Trophoblast cell (in vitro differentiated cells and primary cell): ENCODE results near the gene KLF16.

Source experiments
- DNase-seq, 2 donors: peaks; one replicate each; pipeline ENCODE4 v3.0.0-alpha.2; 2016
- H2AFZ ChIP-seq: 2 replicates; pipeline ENCODE4 v1.6.1; 2013; ENCODE audit warnings: low read length, moderate library complexity, mild to moderate bottlenecking; ENCODE audit not compliant: insufficient read depth, poor library complexity
- H2AK5ac ChIP-seq: 2 replicates; pipeline ENCODE4 v1.6.1; 2013; ENCODE audit warnings: mild to moderate bottlenecking, low read length
- H2BK120ac ChIP-seq: 2 replicates; pipeline ENCODE4 v1.6.1; 2013; ENCODE audit warnings: low read length, mild to moderate bottlenecking, moderate library complexity; ENCODE audit not compliant: insufficient read depth, poor library complexity
- H2BK12ac ChIP-seq: 2 replicates; pipeline ENCODE4 v1.6.1; 2013; ENCODE audit warnings: mild to moderate bottlenecking, low read length, moderate library complexity
- H2BK5ac ChIP-seq: 2 replicates; pipeline ENCODE4 v1.6.1; 2013; ENCODE audit warnings: low read length, low read depth, moderate library complexity, mild to moderate bottlenecking; ENCODE audit not compliant: poor library complexity
- H3K14ac ChIP-seq: 2 replicates; pipeline ENCODE4 v1.6.1; 2013; ENCODE audit warnings: mild to moderate bottlenecking, low read length
- H3K18ac ChIP-seq: 2 replicates; pipeline ENCODE4 v1.6.1; 2013; ENCODE audit warnings: mild to moderate bottlenecking, low read length
- H3K23ac ChIP-seq: 2 replicates; pipeline ENCODE4 v1.6.1; 2013; ENCODE audit warnings: low read length
- H3K27ac ChIP-seq: 2 replicates; pipeline ENCODE4 v1.5.1; 2013; ENCODE audit warnings: low read depth, mild to moderate bottlenecking, inconsistent platforms, low read length, moderate library complexity
- H3K27me3 ChIP-seq: 2 replicates; pipeline ENCODE4 v1.6.1; 2013; ENCODE audit warnings: inconsistent platforms, mild to moderate bottlenecking, low read length, moderate library complexity; ENCODE audit not compliant: insufficient read depth
- H3K36me3 ChIP-seq, 2 experiments: 1 replicate in 1 of 2; 2 replicates in 1 of 2; pipeline ENCODE4 v1.6.1; 2013; ENCODE audit warnings: low read length in 2 of 2, mild to moderate bottlenecking in 2 of 2, moderate library complexity in 1 of 2; ENCODE audit not compliant: insufficient read depth in 2 of 2, control insufficient read depth in 1 of 2
- H3K4ac ChIP-seq: 2 replicates; pipeline ENCODE4 v1.6.1; 2013; ENCODE audit warnings: low read depth, mild to moderate bottlenecking, low read length, moderate library complexity
- H3K4me1 ChIP-seq, 2 experiments: 1 replicate in 1 of 2; 2 replicates in 1 of 2; pipeline ENCODE4 v1.6.1; 2013; ENCODE audit warnings: low read length in 2 of 2, mild to moderate bottlenecking in 2 of 2, moderate library complexity in 1 of 2; ENCODE audit not compliant: insufficient read depth in 2 of 2, control insufficient read depth in 1 of 2
- H3K4me2 ChIP-seq: 2 replicates; pipeline ENCODE4 v1.6.1; 2013; ENCODE audit warnings: inconsistent platforms, mild to moderate bottlenecking, low read length, moderate library complexity
- H3K4me3 ChIP-seq: 2 replicates; pipeline ENCODE4 v1.5.1; 2013; ENCODE audit warnings: mild to moderate bottlenecking, low read depth, low read length, inconsistent platforms
- H3K79me1 ChIP-seq: one replicate; pipeline ENCODE4 v1.6.1; 2013; ENCODE audit warnings: low read length
- H3K79me2 ChIP-seq: 2 replicates; pipeline ENCODE4 v1.6.1; 2013; ENCODE audit warnings: low read length, mild to moderate bottlenecking; ENCODE audit not compliant: control insufficient read depth, insufficient read depth, poor library complexity
- H3K9ac ChIP-seq: 2 replicates; pipeline ENCODE4 v1.6.1; 2013; ENCODE audit warnings: mild to moderate bottlenecking, low read length
- H3K9me3 ChIP-seq: 2 replicates; pipeline ENCODE4 v1.6.1; 2013; ENCODE audit warnings: low read depth, mild to moderate bottlenecking, control low read depth, inconsistent platforms, low read length; ENCODE audit not compliant: insufficient read depth
- H4K12ac ChIP-seq: 2 replicates; pipeline ENCODE4 v1.6.1; 2013; ENCODE audit warnings: low read depth, mild to moderate bottlenecking, low read length, moderate library complexity
- H4K8ac ChIP-seq: 2 replicates; pipeline ENCODE4 v1.6.1; 2013; ENCODE audit warnings: low read depth, mild to moderate bottlenecking, low read length, moderate library complexity
- H4K91ac ChIP-seq: one replicate; pipeline ENCODE4 v1.6.1; 2013; ENCODE audit warnings: low read depth, mild to moderate bottlenecking, low read length, moderate library complexity
- WGBS: extraction: QIAGEN DNeasy Blood & Tissue Kit; methylation state at CpG from one replicate; pipeline ENCODE4 v1.1.7; 2013; ENCODE audit warnings: missing lambda C conversion rate; ENCODE audit not compliant: insufficient read length, insufficient coverage; ENCODE audit errors: extremely low coverage; 5-methylcytosine and 5-hydroxymethylcytosine counted together

The KLF16 gene

DNA sequence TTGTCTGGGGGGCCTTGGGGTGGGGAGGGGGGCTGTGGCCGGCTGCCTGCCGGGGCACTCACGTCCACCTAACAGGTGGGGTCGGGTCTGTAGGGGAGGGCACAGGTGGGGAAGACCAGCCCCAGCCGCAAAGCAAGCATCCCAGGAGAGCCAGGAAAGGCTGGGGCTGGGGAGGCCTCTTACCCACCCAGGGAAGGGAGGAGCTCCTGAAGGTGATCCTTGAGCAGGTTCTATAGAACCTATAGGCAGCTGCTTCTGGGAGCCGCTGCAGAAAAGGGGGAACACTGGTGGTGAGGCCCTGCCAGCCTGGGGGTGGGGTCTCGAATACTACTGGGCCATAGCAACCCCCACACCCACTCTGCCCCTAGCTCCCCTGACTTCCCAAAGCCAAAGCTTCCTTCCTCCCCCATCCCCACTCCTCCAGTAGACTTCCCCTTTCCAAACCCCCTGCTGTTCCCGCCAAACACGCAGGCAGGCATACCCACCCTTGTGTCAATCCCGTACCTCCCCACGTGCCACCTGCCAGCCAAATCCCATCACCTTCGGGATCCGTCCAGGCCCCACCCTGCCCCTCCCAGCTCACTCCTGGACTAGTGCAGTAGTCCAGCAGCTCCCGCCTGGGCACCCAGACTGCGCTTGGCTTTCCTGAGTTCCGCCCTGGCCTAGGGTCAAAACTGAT, 5.6 kb downstream of the KLF16 start:
- DNase-seq: no peak
- no peak overlapping the region for H3K9ac ChIP-seq
- peaks cover 7% of the 10 kb centered on the region for H3K79me2 ChIP-seq
- H4K8ac ChIP-seq: no peak overlapping the region
- no peaks in the 10 kb centered on the region for H3K9me3 ChIP-seq
- WGBS: no CpG with 5 or more reads among the region's 16 CpGs
- H4K12ac ChIP-seq: no peak overlapping the region
- peak overlapping the region; percentile 82 for H3K4me2 ChIP-seq
- H2BK5ac ChIP-seq: no peak overlapping the region
- no peak overlapping the region for H4K91ac ChIP-seq
- H2AFZ ChIP-seq: no peak overlapping the region
- H3K79me1 ChIP-seq: peaks cover 5% of the 10 kb centered on the region
- H3K36me3 ChIP-seq: peaks cover 0 to 3% of the 10 kb centered on the region in 2 experiments
- peaks cover 10% of the 10 kb centered on the region for H3K27me3 ChIP-seq
- no peak overlapping the region for H3K4me3 ChIP-seq
- no peak overlapping the region for H3K23ac ChIP-seq
- H3K27ac ChIP-seq: no peak overlapping the region
- H3K4me1 ChIP-seq: peaks cover 36 to 40% of the 10 kb centered on the region in 2 experiments
- no peak overlapping the region for H3K14ac ChIP-seq
- H2BK120ac ChIP-seq: no peak overlapping the region
- no peak overlapping the region for H2BK12ac ChIP-seq
- H2AK5ac ChIP-seq: no peak overlapping the region
- no peak overlapping the region for H3K18ac ChIP-seq
- no peak overlapping the region for H3K4ac ChIP-seq

DNA sequence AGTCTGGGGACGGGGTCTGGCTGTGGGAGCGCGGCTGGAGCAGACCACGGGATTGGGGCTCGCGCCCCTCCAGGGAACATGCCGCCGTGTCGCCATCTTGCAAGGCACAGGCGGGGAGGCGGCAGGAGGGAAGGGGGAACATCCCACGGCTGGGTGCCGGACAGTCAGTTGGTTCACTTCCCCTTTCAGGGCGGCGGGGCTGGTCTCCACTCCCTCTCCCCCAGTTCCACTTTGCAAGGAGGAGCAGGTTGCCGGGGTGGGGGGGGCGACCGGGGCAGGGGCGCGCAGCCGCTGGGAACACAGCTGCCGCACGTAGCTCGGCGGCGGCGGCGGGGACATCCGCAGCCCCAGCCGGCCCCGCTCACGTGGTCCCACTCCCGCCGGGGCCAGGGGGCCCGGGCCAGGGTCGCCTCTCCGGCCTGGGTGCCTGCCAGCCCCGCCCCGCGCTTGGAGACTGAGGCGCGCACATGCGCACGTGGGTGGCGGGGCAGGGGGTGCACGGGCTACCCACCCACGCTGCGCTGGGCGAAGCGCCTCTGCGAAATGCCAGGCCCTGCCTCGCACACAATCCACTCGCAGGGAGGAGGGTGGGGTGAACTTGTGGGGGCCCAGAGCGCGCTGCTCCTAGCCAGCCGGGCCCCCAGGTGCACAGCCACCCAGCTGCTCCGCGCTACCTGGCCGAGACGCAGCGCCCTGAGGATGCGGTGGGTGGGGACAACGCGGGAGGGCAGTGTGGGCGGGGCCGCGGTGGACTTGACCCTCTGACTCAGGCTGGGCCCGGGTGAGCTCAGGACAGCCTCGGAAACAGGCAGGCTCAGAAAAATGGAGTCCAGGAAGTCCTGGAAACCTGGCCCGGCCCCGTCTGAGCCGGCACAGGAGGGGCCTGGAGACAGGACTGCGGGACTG, 6.4 kb downstream of the KLF16 start:
- Histone ChIP-seq H3K4me2 (peak overlapping the region; percentile 82), H4K12ac (no peak overlapping the region), H2AFZ (peak overlapping the region; percentile 8), H4K8ac (no peak overlapping the region), H3K79me2 (peaks cover 7% of the 10 kb centered on the region), H3K4ac (no peak overlapping the region), H2AK5ac (no peak overlapping the region), H3K4me1 (peaks cover 34 to 36% of the 10 kb centered on the region in 2 experiments), H2BK5ac (no peak overlapping the region), H4K91ac (no peak overlapping the region), H3K79me1 (peaks cover 4% of the 10 kb centered on the region), H3K23ac (no peak overlapping the region), H3K4me3 (peak overlapping the region; percentile 34), H3K9ac (no peak overlapping the region), H3K14ac (no peak overlapping the region), H2BK12ac (no peak overlapping the region), H2BK120ac (no peak overlapping the region), H3K27me3 (peaks cover 5% of the 10 kb centered on the region), H3K18ac (no peak overlapping the region), H3K9me3 (no peaks in the 10 kb centered on the region), H3K27ac (no peak overlapping the region), H3K36me3 (peaks cover 0 to 3% of the 10 kb centered on the region in 2 experiments)
- no CpG with 5 or more reads among the region's 73 CpGs for WGBS
- DNase-seq: peak; percentile 89 to 93

DNA sequence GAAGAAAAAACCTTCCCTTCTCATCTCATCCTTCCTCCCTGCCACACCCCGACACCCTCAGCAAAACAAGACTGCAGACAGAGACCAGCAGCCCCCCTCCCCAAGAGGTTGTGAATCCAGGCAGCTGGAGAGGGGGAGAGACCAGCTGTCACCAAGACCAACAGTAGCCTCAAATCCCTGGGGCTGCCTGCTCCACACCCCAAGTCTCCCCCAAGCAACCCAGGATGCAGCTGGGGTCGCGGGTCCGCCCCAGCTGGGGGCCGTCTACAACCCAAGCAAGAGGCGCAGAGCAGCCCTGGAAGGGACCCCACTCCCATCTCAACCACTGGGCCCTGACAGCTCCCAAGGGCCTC, 7.1 kb downstream of the KLF16 start:
- H3K79me2 ChIP-seq: peaks cover 5% of the 10 kb centered on the region
- DNase-seq: no peak
- H2BK12ac ChIP-seq: no peak overlapping the region
- no peak overlapping the region for H3K18ac ChIP-seq
- H3K36me3 ChIP-seq: peaks cover 0 to 3% of the 10 kb centered on the region in 2 experiments
- peaks cover 4% of the 10 kb centered on the region for H3K79me1 ChIP-seq
- H3K9me3 ChIP-seq: no peaks in the 10 kb centered on the region
- no peak overlapping the region for H3K9ac ChIP-seq
- H3K14ac ChIP-seq: no peak overlapping the region
- H3K27ac ChIP-seq: no peak overlapping the region
- no CpG with 5 or more reads among the region's 6 CpGs for WGBS
- H2BK5ac ChIP-seq: no peak overlapping the region
- no peak overlapping the region for H4K8ac ChIP-seq
- H3K4me2 ChIP-seq: peak overlapping the region; percentile 34
- no peak overlapping the region for H3K23ac ChIP-seq
- H3K4me1 ChIP-seq: peaks cover 29 to 32% of the 10 kb centered on the region in 2 experiments
- no peak overlapping the region for H4K91ac ChIP-seq
- no peak overlapping the region for H2AK5ac ChIP-seq
- peak overlapping the region; percentile 8 for H2AFZ ChIP-seq
- H3K4ac ChIP-seq: no peak overlapping the region
- H3K4me3 ChIP-seq: no peak overlapping the region
- H4K12ac ChIP-seq: no peak overlapping the region
- H2BK120ac ChIP-seq: no peak overlapping the region
- H3K27me3 ChIP-seq: peaks cover under 1% of the 10 kb centered on the region

DNA sequence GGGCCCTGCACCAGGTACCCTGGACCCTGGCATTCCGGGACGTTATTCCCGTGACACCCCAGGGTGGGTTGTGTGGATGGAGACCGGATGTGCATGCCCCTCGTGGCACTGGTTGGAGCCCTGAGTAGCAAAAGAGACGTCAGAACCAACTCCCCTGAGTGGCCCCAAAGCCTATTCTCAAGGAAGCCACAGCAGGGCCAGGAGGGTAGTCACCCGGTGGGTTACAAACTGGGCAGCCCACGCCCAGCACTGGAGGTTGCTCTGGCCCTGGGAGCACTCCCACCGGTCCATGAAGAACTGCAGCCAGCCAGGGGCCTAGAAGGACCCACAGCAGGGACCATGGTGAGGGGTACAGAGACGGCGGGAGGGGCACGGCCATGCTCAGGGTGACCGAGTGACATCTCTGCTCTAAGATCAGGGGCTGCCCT, 7.5 kb downstream of the KLF16 start:
- Histone ChIP-seq H3K36me3 (peaks cover 0 to 3% of the 10 kb centered on the region in 2 experiments), H4K8ac (peak overlapping the region; percentile 1), H3K4ac (no peak overlapping the region), H3K14ac (no peak overlapping the region), H3K4me1 (peaks cover 26 to 28% of the 10 kb centered on the region in 2 experiments), H2AFZ (no peak overlapping the region), H3K79me1 (peaks cover 4% of the 10 kb centered on the region), H2BK12ac (no peak overlapping the region), H2BK5ac (no peak overlapping the region), H3K23ac (no peak overlapping the region), H3K79me2 (peaks cover 5% of the 10 kb centered on the region), H3K18ac (no peak overlapping the region), H2BK120ac (no peak overlapping the region), H4K91ac (no peak overlapping the region), H3K4me3 (no peak overlapping the region), H3K27ac (no peak overlapping the region), H4K12ac (peak overlapping the region; percentile 1), H3K27me3 (no peaks in the 10 kb centered on the region), H3K4me2 (no peak overlapping the region), H2AK5ac (peak overlapping the region; percentile 0), H3K9ac (no peak overlapping the region), H3K9me3 (peaks cover 2% of the 10 kb centered on the region)
- no peak for DNase-seq
- no CpG with 5 or more reads among the region's 13 CpGs for WGBS
